Sciatic nerve (tissue), 2 donors: ENCODE results near the gene SLC27A3. TPM values are rescaled to one million over a fixed set of nuclear protein-coding genes. Genes with fewer than 3 reads are reported as not detected.

ENCODE experiments used
- ATAC-seq: fragments of 200-7000 bp; cut with Tn5 transposase; one replicate; pipeline ENCODE4 v1.9.1; 2020; ENCODE audit warnings: mild to moderate bottlenecking, moderate library complexity
- DNase-seq: peaks from one replicate; pipeline ENCODE4 v3.0.0-alpha.2; 2020; ENCODE audit warnings: low spot score
- intact Hi-C: fragments of 100-400 bp; cut with DNase I; formaldehyde crosslinking; loops from one replicate; pipeline ENCODE4 v1.14.2; 2022
- total RNA-seq: library from RNA; stranded (reverse); fragmentation: NEBNext Ultra II Directional; extraction: Animal tissue kit (Norgen Biotek cat#: 25700); gene quantifications from one replicate; pipeline ENCODE4 v1.2.1, GENCODE V29; 2021
- donor health status: DM: no; HTN: no; CAD: no.
- donor health status: DM: no; HTN: no; CAD: no.

The SLC27A3 gene, protein sequence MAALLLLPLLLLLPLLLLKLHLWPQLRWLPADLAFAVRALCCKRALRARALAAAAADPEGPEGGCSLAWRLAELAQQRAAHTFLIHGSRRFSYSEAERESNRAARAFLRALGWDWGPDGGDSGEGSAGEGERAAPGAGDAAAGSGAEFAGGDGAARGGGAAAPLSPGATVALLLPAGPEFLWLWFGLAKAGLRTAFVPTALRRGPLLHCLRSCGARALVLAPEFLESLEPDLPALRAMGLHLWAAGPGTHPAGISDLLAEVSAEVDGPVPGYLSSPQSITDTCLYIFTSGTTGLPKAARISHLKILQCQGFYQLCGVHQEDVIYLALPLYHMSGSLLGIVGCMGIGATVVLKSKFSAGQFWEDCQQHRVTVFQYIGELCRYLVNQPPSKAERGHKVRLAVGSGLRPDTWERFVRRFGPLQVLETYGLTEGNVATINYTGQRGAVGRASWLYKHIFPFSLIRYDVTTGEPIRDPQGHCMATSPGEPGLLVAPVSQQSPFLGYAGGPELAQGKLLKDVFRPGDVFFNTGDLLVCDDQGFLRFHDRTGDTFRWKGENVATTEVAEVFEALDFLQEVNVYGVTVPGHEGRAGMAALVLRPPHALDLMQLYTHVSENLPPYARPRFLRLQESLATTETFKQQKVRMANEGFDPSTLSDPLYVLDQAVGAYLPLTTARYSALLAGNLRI
- 38.0 TPM for total RNA-seq

DNA sequence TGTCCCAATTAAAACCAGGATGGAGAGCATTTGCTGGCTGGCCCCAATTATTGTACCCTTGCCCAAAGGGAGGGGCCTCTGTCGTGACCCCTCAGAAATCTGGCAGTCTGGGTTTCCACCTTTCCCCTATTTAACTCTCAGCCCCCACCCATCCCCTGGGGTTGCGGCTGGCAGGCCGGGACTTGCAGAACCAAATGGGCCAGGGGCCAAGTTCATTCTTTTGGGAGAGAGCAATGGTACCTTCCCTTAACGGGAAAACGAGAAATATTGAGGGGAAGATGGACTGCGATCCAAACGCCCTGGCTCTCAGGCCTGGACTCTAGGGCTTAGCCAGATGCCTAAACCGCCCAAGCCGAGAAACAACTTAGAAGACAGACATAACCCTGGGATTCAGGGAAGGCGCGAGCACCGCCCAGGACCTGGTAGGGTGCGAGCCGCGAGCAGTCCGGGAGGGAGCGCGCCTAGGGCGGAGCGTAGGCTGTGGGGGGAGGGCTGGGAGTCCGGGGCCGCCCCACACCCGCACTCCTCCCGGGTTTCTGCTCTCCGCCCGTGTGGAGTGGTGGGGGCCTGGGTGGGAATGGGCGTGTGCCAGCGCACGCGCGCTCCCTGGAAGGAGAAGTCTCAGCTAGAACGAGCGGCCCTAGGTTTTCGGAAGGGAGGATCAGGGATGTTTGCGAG is at the start of gene SLC27A3:
TSS of gene SLC27A3 (plus strand) at position 628 of the 678 bp plus-strand sequence. CDS start 91 bp downstream, outside the sequence.
- intact Hi-C loops, result no loop called here
- DNase-seq (peak; percentile 89), ATAC-seq (peak; percentile 92)

DNA sequence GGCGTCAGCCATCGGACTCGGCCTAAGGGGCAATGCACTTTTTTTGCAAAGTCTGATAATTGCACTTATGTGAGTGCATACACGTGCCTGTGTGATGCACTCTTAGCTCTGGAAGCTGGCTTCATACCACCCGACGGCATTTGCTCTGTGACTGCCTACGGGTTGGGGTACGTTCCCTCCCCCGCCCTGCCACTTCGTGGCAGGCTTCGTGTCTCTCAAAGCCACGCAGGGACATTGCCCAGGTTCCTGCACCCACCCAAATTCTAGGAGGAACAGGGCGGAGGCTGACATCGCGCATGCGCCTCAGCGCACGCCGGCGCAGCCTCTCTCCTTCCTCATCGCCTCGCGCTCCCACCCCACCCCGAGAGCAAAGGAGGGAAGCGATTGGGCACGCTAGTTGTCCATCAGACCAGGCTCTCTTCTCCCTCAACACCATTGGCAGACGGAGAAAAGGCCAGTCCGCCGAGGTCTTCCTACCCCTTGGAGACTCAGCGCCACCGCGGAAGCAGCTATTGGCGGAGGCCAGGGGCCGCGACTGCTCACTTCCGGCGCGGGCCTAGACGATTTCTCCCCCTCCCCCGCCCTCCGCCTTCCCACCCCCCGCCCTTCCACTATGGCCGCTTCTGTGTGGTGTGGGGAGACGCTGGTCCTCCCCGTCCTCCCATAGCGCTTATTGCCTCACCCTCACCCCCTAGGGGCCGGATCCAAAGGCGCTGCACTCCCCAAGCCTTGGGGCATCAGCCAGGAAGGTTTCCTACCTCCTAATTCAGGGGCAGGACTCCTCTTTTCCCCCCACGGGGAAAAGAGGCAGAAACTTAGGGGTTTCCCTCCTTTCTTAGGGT is 47.5 kb upstream of the SLC27A3 start, which contains the start of gene INTS3:
TSS of gene INTS3 (plus strand) at position 588 of the 842 bp plus-strand sequence. CDS start 585 bp downstream, outside the sequence.
- intact Hi-C loops, result no loop called here
- DNase-seq, result peak; percentile 99
- ATAC-seq, result peak; percentile 100

DNA sequence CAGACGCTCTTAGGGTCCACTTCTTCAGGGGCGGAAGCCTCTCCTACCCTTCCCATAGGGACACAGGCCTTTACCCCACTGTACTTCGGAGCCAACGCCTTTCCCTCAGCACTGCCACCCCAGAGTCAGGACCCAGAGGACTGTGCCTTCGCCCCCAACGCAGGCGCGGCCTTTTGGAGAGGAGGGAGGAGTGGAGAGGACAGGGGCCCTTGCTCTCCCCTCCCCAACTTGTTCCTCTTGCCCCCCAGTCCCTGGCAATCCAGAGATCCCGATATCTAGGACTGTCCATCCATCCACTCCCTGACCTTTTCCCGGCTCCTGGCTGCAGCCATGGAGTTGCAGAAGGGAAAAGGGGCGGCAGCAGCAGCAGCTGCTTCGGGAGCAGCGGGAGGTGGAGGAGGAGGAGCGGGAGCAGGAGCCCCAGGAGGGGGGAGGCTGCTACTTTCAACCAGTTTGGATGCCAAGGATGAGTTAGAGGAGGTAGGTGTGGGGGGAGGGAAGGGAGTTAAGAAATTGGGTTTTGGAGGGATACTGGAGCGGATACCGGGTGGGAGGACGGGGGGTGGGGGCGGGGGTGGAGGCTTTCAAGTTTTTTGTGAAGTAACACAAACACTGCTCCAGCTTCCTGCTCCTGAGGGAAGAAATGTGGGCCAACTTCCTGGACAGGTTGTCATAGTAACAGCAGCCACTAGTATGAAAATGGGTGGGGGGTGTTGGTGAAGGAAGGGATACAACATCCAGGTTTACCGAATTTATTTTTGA is 46.7 kb upstream of the SLC27A3 start:
- ATAC-seq (peak; percentile 29), DNase-seq (peak; percentile 71)
- intact Hi-C loops, result no loop called here

DNA sequence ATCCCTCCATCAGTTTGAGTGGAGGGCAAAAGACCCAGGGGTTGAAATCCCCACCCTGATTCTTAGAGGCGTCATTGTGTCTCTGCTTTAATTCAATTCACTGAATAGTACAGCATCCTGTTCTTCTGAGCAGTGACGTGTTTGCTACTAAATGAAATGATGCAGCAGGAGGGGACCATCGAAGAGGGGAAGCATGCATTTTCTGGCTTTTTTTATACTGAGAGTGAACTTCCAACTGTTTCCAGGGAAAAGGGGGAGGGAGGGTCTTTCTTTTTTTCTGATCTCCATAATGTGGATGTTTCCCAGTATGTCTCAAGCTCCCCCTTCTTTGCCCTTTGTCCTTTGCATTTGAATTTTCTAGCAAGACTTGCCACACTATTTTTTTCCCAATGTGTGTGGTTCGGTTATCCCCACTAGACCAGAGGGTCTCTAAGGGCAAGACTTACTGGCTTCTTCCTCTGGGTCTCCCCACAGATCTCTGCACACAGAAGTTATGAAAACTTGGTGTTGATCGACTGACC is 44.7 kb upstream of the SLC27A3 start:
- intact Hi-C loops, result no loop called here
- DNase-seq (no peak), ATAC-seq (no peak)

DNA sequence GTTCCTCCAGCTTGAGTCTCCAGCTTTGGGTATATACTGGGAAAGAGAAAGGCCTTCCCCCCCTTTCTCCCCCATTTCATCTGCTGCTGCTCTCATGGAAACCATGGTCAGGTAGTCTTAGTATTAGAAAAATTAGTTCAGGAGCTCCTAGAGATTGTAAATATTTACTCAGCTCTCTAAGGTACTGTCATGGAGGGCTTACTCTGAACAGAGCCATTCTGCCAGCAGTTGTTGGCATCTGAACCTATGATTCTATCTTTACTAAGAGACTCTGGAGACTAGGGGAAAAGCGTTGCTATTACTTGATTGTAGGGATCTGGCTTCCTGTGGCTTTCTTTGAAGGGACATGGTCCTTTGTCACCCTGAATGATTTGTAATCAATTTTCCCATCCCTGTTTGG is 41.2 kb upstream of the SLC27A3 start:
- no peak for ATAC-seq
- intact Hi-C loops, result no loop called here

DNA sequence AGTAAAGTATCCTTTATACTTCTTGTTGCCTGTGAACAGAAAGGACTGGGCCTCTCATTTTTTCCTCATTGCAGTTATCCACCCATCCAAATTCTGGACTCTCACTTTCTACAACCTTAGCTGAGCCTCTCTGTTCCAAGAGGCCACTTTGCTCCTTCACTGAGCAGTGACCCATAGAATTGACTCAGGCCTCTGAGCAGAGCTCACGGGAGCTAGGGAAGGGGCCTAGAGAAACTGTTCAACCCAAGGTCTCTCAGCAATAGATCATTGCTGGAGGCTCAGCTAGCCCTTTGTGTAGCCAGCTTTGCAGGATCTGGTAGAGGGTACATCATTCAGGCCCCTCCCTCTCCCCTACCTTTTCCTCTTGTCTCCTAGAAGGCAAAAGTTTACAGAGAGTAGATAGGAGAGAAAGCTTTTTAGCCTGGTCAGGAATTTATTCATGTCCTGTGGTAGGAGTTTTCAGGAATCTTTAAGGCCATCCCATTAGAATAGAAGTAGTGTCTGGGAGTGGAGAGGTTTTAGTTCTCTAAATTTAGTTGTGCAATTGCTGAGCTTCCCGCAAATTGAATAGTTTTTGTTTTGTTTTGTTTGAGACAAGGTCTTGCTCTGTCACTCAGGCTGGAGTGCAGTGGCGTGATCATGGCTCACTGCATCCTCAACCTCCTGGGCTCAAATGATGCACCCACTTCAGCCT is 40.7 kb upstream of the SLC27A3 start:
- intact Hi-C loops, result no loop called here
- DNase-seq (no peak), ATAC-seq (no peak)

More for the DNA sequence above, 41.2 kb upstream of the SLC27A3 start:
- DNase-seq, result no peak

DNA sequence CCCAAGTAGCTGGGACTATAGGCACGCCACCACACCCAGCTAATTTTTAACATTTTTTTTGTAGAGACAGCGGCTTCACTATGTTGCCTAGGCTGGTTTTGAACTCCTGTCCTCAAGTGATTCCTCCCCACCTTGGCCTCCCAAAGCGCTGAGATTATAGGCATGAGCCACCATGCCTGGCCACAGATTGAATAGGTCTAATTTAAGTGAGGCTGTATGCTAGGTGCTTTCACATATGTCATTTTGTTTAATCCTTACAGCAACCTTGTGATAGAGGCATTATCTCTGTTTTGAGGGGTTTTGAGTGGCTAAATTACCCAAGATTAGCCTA is 40.2 kb upstream of the SLC27A3 start:
- no peak for DNase-seq
- intact Hi-C loops, result no loop called here
- no peak for ATAC-seq

DNA sequence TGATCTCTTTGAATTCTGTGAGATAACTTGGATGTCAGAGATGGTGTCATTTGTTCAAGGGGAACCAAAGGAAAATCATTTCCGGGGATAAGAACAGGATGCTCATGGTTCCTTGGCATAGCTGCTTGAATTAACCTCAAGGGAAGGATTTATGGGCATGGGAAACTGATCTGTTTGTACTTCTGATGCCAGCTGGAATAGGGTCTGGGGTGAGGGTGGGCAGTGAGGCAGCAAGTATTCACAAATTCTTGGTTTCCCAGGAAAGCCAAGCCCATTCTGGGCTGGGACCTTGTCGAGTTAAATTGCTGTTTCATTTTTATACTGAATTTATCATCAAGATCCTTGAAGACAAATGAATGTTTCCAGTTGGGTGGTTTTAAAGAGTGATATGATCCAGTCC is 33.2 kb upstream of the SLC27A3 start:
- DNase-seq (no peak), ATAC-seq (no peak)
- intact Hi-C loops, result no loop called here

DNA sequence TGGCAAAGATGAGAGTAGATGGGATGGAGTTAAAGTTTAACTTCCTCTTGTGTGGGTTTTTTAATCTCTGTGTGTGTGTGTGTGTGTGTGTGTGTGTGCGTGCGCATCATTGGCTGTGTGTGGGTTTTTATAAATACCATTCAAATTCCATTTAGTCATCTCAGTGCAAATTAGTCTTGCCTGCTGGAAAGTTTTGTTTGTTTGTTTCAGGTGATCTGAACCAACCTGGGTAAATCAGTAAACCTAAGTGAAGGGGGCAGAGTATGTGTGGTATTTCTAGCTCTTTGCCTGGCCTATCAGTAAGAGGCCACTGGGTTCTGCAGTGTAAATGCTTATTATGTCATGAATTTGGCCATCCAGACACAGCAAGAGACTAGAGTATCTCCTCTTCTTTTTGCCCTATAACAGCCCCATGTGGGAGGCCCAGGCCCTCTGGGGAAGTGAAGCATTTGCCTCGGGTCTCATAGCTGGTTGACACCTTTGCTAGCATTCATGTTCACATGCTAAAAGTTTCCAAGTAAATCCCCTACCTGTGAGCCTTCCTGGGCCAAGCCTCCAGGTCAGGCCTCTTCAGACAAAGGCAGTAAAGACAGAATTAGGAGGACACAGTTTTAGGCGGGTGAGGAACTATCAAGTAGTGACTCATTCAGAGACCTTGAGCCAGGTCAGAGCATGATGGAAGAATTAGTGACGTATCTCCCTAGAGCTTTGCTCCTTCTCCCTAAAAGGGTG is 32.6 kb upstream of the SLC27A3 start:
- ATAC-seq, result peak; percentile 71
- DNase-seq, result no peak
- intact Hi-C loops, result no loop called here

DNA sequence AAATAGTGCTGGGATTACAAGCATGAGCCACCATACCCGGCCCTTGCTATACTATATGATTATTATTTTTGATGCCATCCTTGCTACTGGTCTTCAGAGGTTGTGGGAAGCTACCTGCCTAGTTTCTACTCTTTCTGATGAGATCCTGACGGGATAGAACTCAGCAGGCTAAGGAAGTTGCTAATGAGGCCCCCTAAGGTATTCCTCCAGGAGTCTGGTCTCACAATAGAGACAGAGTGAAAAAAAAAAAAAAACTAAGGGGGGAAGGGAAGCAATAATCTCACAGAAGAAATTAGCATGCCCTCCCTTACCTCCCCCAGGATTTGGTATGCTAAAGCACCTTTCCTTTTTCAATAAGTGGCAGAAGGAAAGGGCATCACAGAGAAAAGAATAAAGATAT is 29.8 kb upstream of the SLC27A3 start:
- intact Hi-C loops, result no loop called here
- DNase-seq (no peak), ATAC-seq (no peak)

DNA sequence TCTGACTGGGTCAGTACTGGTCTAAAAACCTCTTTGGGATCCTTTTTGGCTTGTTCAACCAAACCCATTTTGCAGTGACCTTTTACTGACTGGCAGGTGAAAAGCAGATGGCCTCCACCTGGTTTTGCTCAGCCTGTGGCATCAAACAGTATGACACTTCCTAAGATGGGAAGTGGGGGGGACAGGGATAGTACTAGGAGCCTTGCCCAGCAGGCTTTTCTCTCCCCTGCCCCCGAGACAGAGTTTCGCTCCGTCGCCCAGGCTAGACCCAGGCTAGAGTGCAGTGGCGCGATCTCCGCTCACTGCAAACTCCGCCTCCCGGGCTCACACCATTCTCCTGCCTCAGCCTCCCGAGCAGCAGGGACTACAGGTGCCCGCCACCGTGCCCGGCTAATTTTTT is 29.0 kb upstream of the SLC27A3 start:
- intact Hi-C loops, result no loop called here
- no peak for ATAC-seq

DNA sequence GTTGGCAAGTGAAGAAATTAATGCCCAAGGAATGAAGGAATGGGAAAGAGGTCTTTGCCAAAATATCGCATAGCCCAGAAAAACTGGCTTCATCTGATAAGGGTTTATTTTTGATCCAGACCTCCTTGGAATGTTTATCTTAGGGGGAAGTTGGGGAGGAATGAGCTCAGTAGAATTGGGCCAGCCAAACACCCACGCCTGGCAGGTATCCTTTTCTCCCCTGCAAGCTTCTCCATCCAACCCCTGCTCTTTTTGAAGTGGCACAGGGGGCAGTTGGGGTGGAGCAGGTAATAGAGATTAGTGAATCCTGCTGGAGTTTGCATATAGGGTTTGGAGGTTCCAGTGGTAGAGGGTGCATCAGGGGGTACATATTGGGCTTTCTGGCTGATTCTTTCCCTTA is 26.3 kb upstream of the SLC27A3 start:
- no peak for DNase-seq
- intact Hi-C loops, result no loop called here
- ATAC-seq, result no peak

More for the DNA sequence above, 29.0 kb upstream of the SLC27A3 start:
- DNase-seq, result no peak

DNA sequence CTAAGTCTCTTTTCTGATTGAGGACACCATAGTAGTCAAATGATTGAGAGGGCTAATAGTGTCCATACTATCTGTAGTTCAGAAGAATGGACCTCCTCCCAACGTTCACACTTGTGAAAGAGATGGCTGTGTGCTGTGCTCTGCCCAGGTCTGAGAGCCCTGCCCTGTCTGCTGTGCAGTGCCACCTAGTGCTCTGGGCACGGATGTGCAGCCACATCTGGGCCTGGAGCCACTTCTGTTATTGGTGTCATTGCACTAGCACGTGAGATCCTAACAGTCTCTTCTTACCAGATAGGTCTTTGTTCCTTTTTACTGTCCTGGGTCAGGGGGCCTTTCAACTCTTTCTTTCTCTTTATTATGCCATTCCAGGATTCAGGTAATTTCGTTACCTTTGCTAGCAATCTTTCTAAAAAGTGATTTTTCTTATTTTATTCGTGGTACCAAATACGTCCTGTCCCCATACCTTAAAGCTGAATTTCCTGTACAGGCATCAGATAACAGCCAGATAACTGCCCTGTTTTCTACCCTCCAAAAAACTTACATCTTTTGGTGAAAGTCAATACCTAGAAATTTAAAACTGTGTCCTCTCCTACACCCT is 25.7 kb upstream of the SLC27A3 start:
- DNase-seq (peak; percentile 86), ATAC-seq (peak; percentile 92)
- intact Hi-C loops, result no loop called here

DNA sequence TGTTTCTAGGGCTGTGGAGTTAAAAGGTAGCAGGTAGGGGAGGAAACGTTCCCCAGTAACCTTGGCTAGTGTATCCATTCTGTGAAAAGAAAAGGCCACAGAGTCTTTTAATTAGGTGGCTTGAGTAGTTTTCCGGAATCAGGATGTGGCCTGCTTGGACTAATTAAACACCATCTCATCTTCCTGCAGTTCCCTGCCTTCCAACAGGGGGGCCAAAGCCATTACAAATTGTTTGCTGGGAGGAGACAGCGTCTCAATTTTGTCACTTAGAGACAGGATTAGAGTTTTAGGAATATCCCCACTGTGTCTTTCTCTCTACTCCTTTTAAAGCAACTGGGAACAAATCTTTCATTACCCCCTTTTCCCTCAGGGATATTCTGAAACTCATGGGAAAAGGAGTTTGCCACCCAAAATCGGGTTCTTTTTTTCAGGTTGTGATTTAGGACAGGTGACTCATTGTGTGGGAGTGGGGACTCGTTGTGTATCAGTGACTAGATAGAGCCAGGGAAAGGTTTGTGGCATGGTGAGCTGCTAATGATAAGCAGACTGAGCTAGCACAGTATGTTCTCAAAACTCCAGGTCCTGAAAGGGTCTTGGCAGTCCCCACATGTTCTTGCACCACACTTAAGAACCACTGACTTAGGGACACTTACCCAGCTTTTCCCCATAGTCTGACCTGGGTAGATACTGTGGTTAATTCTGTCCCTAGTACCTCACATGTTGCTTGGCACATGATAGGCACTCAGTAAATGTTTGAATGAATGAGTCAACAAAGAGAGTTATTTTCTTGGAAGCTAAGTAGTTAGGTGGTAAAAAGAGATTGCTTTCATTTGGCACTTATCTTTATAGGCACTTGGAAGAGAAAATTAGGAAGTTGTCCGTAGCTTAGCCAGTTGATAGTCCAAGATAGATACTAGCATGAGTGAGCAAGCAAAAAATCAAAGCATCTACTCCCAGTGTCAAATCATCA is 24.9 kb upstream of the SLC27A3 start:
- no peak for DNase-seq
- intact Hi-C loops, result no loop called here
- ATAC-seq, result peak; percentile 78

DNA sequence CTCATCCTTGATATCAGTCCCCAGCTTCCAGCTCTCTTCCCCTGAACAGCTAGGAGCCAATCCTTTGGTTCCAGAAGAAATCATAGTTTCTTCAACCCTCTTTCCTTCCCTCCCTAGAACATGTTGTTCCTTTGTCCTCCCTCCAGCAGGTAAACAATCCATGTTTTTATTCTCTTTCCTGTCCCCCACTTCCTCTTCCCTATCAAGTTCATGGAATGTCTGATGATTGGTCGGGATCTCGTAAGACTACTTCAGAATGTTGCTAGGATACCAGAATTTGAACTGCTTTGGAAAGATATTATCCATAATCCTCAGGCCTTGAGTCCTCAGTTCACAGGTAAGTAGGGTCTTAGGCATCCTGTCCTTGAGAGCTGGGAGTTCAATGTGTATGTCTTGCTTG is 23.1 kb upstream of the SLC27A3 start:
- DNase-seq (no peak), ATAC-seq (no peak)
- intact Hi-C loops, result no loop called here
